HTR-8/SVneo (cell line): ENCODE measurements around the gene ACKR3.

Experiments
- DNase-seq: peaks from one replicate; pipeline ENCODE4 v3.0.0; 2011; ENCODE audit warnings: low spot score, mixed read lengths; ENCODE audit not compliant: insufficient read length
- FAIRE-seq: peaks from 2 replicates; lab custom pipeline; 2011; peaks lifted over from hg19 to GRCh38; lab: Jason Lieb, UNC

Gene ACKR3

DNA sequence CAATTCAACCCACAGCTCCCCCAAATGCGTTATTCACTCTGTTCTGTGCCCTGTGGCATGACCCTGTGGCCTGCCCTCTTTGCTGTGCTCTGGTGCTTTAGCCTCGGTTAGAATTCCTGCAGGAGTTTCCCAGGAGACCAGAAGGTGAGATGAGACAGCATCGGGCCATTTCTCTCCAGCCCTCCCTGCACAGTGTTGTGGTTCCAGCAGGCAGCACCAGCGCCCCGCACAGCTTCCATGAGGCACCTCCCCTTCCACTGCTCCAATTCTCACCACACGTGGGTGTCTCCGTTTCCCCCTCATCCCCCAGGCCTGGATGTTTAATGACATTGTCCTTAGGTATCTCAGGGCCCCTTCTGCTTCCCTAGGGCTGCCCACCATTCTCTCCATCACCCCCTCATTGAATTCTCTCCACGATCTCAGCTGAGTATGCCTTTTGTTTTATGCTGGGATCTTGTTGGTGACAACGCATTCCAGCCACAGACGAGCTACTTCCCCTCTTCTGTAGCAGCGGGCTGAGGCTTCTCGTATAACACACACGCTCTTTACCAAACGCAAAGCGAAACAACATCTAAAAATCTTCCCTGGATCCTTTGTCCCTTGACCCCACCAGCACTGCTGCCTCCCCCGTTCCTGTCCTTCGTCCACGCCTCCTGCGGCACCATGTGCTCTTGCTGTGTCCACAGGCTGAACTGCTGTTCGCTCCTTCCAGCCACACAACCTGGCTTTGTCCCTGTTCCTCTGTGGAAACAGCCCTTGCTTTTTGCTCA, 35.1 kb downstream of the ACKR3 start:
- DNase-seq (no peak), FAIRE-seq (no peak)

DNA sequence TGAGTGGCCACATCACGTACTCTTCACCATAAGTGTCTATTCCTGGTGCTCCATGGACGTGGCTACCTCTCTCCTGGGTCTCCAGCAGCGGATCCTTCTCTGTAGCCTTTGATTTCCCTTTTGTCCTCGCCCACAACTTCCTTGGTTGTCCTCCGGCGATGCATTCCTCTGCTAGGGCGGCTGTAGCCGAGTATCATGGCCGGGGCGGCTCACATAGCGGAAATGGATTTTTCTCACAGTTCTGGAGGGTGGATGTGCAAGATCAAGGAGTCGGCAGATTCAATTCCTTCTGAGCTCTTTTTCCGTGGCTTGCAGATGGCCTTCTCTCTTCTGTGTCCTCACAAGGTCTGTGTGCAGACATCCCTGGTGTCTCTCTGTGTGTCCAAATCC, 35.7 kb downstream of the ACKR3 start:
- no peak for FAIRE-seq
- DNase-seq: no peak

DNA sequence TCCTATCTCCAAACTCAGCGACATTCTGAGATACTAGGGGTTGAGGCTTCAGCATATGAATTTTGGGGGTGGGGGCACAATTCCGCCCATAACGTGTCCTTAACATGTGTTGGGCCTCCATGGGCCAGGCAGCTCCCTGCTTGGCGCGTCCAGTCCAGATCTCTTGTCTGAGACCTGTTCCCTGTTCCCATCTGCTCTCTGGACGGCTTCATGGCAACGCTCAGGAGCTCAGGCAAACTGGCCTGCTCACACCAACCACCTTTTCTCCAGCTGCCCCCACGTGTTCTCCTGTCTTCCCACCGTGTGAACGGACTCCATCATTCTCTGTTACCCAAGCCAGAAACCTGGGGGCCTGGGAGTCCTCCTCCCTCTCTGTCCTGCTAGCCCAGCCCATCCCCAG, 36.4 kb downstream of the ACKR3 start:
- no peak for DNase-seq
- FAIRE-seq: no peak

GRCh38 chr2:236607471-236608187, 38.0 kb downstream of the ACKR3 start:
- no peak for DNase-seq
- FAIRE-seq: no peak

DNA sequence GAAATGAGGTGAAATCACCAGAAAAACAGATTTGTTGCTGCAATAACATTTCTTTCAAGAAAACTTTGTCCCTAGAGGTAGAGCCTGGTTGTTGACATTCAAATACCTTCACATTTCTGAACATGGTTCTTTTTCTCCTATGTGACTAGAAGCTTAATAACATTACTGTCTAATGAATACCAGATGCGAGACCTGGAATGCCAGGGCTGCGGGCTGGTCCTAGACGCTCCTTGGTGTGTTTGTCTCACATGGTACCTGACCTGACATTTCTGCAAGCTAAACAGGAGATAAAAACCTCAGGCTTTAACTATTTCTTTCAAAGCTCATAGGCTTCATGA, 38.5 kb downstream of the ACKR3 start:
- DNase-seq: no peak

DNA sequence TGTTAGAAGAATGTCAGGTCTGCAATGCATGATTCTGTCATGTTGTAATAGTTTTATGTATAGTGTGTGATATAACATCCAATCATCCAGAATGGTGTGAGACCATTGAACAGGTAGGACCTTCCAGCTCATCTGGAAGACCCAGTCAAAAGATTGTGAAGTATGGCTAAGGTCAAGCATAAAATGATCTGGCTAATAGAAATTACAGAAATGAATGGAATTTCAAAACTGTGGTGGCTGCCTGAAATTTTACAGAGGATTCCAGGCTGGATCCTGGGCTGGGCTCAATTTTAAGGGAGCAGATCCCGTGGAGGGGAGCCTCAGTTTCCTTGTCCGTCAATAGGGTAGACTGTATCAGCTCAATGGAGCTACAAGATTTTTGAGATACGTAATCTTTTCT, 39.1 kb downstream of the ACKR3 start:
- DNase-seq: no peak
- FAIRE-seq: no peak

More for the DNA sequence above, 38.5 kb downstream of the ACKR3 start:
- FAIRE-seq: no peak

DNA sequence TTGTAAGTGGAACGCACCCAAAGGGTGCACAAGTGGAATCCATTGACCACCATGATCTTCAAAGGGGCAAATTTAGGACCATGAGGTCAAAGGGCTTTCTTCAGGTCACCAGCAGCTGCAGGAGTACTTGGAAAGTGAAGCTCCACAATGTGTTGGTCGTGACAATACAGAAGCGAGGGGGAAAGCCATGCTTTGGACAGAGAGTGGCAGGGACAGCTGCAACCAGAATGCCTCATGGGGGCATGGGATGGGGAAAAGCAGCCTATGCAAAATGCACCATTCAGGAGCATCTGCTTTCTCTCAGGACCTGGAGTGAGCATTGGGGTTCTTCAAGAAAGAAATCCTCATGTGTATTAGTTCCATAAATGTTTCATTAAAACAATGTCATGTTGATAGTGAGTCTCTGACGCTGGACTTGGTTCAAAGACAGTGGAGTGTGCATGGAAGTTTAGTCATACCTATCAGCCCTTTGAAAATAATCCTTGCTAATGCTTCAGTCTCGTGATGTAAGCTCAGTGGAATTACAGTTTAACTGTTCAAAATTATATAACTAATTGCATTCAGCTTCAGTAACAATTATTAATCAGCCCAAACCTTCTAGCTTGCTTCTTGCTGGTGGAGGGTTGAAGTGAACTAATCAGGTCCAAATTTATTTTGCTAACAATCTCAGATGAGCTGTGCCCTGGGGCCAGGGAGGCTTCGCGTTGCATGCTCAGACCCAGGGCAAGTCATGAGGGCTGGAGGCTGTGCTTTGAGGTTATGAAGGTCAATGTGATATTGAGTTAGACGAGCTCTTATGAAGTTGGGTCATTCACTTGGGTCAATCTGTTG, 41.6 kb downstream of the ACKR3 start:
- DNase-seq: no peak
- FAIRE-seq: no peak

DNA sequence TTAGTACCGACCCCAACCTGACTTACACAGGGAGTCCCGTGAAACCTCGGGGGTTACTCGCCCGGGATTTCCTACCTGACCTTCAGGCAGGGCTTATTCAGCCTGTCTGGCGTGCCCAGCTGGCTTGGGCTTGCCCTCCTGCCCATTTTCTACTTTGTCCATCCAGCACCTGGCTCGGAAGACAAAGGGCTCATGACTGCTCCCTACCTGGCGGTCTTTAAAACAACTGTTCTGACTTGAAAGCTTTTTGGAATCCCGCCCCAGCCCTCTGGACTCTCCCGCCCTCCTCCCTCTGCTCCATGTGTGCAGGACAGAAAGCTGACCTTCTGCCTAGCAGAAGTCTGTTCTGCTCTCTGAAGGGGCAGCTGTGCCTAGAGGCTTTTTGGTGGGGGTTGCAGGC, 43.1 kb downstream of the ACKR3 start:
- no peak for FAIRE-seq
- DNase-seq: no peak

DNA sequence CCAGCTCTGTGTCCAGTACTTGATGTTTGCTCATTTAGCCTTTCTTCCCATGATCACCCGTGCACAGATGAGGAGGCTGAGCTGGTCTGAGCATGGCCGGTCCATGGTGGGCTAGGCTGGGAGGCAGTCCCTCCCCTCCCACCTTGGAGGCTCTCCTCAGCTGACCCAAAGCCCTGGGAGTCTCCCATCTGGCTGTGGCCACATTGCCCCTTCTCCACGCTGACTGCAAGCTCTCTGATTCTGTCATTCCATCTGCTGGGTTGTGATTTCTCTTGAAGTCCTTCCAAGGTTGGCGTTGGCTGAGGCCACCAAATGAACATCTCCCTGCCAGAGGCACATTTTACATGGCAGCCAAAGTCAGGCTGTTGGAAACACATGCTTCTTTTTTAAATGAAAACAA, 44.0 kb downstream of the ACKR3 start:
- DNase-seq: no peak
- FAIRE-seq: no peak

- no peak for FAIRE-seq
- no peak for DNase-seq
These were observed 44.9 kb downstream of the ACKR3 start for GRCh38 chr2:236614551-236614950.

- FAIRE-seq: no peak
- DNase-seq: no peak
These were observed 46.4 kb downstream of the ACKR3 start for GRCh38 chr2:236616031-236616430.

DNA sequence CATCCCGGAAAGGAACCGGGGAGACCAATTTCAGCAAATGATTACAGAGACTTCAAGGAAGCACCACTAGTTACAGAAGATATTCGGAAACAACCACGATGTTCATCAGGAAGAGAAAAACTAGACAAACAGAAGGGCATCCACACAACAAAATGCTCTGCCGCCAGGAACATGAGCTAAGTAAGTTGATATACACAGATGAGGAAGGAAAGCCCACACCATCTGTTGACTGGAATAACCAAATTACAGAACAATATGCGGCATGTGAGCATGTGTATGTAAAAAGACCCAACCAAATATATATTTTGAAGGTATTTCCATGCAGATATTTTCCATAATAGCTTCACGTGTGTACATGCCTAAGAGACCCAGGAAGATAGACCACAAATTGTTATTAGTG, 47.0 kb downstream of the ACKR3 start:
- DNase-seq: no peak
- FAIRE-seq: no peak

GRCh38 chr2:236617221-236617737, 47.7 kb downstream of the ACKR3 start:
- DNase-seq (no peak), FAIRE-seq (no peak)

GRCh38 chr2:236617796-236618195, 48.2 kb downstream of the ACKR3 start:
- DNase-seq: no peak

GRCh38 chr2:236618370-236618769, 48.7 kb downstream of the ACKR3 start:
- DNase-seq: no peak
- FAIRE-seq: no peak

More at GRCh38 chr2:236617796-236618195, 48.2 kb downstream of the ACKR3 start:
- no peak for FAIRE-seq

DNA sequence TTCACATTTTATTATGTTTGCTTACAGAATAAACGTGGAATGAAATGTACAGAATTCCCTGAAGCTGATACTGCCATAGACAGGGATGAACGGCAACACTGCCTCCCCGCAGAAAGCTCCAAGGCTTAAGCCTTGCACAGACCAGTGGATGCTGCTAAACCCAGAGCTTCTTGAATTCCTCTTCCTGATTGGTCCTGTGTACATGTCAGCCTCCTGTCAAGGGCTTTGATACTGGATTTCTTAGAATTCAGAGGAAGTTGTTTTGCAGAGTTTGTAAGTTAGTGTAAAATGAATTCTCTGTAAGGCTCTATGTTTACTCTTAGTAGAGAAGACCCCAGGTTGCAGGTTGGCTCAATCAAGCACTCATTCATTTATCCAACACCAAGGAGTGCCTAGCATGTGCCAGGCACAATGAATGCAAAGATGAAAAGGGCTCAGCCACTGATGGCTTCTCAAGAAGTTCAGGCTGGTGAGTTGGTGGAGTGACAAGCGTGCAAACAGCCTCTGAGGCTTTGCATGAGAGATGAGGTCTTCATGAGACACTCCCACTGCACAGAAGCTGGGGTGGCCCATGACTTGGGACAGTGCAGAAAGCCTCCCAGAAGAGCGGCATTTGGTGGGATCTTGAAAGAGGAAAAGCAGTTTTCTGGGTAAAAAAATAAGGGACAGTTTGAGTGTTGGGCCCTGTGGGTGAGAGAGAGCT, 50.4 kb downstream of the ACKR3 start:
- no peak for DNase-seq
- FAIRE-seq: no peak

GRCh38 chr2:236621786-236622185, 52.2 kb downstream of the ACKR3 start:
- FAIRE-seq (no peak), DNase-seq (no peak)

DNA sequence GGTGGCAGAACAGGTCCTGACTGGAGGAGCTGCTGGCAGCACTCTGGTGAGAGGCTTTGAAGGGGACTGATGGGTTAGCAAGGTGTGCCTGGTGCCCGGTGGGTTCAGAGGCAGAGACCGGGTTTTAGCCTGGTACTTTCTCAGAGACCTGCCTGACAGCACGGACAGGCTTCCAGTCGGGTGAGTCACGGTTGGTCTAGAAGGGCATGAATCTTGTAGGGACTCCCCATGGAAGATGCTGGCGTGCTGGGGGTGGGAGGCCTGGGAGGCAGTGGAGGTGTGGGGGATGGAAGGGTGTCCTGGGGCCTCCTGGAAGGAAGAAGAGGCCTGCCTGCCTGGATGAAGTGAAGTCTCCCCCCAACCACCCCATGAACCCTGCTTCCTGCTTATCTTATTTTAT, 52.6 kb downstream of the ACKR3 start:
- DNase-seq (no peak), FAIRE-seq (no peak)

DNA sequence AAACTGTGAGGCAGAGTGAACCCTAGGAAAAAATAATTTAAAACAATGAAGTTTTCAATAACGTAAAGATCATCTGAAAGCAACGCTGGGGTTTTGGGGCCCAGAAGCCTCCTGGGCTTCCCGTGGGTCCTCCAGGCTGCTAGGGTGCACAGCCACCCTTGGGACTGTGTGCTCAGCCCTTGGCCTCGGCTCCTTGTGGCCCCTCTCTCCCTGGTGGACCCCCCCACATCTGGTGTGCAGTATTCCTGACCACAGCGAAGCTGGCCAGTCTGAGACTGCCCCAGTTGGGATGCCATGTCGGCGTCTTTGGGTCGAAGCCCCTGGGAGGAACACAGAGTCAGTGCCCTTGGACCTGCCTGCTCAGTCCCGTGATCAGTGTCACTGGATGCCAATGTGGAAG, 53.0 kb downstream of the ACKR3 start:
- FAIRE-seq: no peak
- DNase-seq: no peak

DNA sequence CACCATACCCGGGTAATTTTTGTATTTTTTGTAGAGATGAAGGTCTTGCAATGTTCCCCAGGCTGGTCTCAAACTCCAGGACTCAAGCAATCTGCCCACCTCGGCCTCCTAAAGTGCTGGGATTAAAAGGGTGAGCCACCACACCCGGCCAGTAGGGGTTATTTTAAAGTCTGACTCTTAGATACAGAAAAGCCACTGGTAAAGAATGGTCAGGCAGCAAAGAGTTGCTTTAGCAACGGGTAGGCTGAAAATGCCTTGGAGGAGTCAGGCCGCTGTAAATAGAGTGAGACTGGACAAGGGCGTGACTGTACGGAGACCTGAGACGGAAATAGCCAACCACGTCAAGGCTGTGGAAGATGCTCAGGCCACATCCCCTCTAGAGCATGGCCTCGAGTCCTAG, 54.2 kb downstream of the ACKR3 start:
- DNase-seq (no peak), FAIRE-seq (no peak)
